ENCODE data around the gene CTIF. TPM values are rescaled to one million over a fixed set of nuclear protein-coding genes. Genes with fewer than 3 reads are reported as not detected.

The CTIF gene
- total RNA-seq, 1 donor: 86.4 TPM

- DNase-seq (ENCODE audit: low read depth): no peak
- TF ChIP-seq CTCF (IDR thresholded peaks at IDR 0.05; ENCODE audit: insufficient read depth, low read depth, low read length): no peak
- no peak overlapping the region for H3K4me3 ChIP-seq (ENCODE audit: low read depth, low read length)
Observed at GRCh38 chr18:48597671-48598070, 58.8 kb downstream of the CTIF start.

- TF ChIP-seq CTCF (IDR thresholded peaks at IDR 0.05; ENCODE audit: insufficient read depth, low read depth, low read length): no peak
- DNase-seq (ENCODE audit: low read depth): peak; percentile 24
- H3K4me3 ChIP-seq (ENCODE audit: low read depth, low read length): no peak overlapping the region
Observed at GRCh38 chr18:48599391-48599790, 60.6 kb downstream of the CTIF start.

GRCh38 chr18:48600046-48600445 is 61.2 kb downstream of the CTIF start:
- H3K4me3 ChIP-seq (ENCODE audit: low read depth, low read length): no peak overlapping the region
- no peak for TF ChIP-seq CTCF (IDR thresholded peaks at IDR 0.05; ENCODE audit: insufficient read depth, low read depth, low read length)
- DNase-seq (ENCODE audit: low read depth): no peak

GRCh38 chr18:48600456-48601090 is 61.7 kb downstream of the CTIF start:
- DNase-seq (ENCODE audit: low read depth): peak; percentile 18
- TF ChIP-seq CTCF (IDR thresholded peaks at IDR 0.05; ENCODE audit: insufficient read depth, low read depth, low read length): no peak

GRCh38 chr18:48601343-48601742 is 62.5 kb downstream of the CTIF start:
- DNase-seq (ENCODE audit: low read depth): no peak
- no peak overlapping the region for H3K4me3 ChIP-seq (ENCODE audit: low read depth, low read length)
- TF ChIP-seq CTCF (IDR thresholded peaks at IDR 0.05; ENCODE audit: insufficient read depth, low read depth, low read length): no peak

More at GRCh38 chr18:48600456-48601090, 61.7 kb downstream of the CTIF start:
- H3K4me3 ChIP-seq (ENCODE audit: low read depth, low read length): no peak overlapping the region

- TF ChIP-seq CTCF (IDR thresholded peaks at IDR 0.05; ENCODE audit: insufficient read depth, low read depth, low read length): no peak
- no peak overlapping the region for H3K4me3 ChIP-seq (ENCODE audit: low read depth, low read length)
- no peak for DNase-seq (ENCODE audit: low read depth)
Observed at GRCh38 chr18:48602759-48603390, 64.0 kb downstream of the CTIF start.

Data from fibroblast of villous mesenchyme (primary cell).